ENCODE results near the gene CTBP2. TPM values are rescaled to one million over a fixed set of nuclear protein-coding genes. Genes with fewer than 3 reads are reported as not detected.
"Not testable (repeated sequence)": the region's sequence is repeated elsewhere in the genome, so short reads cannot be mapped to it uniquely, and the experiment has no call there.

CTBP2 gene
- total RNA-seq, 2 donors from 2014 or later: 75.3 to 109 TPM

DNA sequence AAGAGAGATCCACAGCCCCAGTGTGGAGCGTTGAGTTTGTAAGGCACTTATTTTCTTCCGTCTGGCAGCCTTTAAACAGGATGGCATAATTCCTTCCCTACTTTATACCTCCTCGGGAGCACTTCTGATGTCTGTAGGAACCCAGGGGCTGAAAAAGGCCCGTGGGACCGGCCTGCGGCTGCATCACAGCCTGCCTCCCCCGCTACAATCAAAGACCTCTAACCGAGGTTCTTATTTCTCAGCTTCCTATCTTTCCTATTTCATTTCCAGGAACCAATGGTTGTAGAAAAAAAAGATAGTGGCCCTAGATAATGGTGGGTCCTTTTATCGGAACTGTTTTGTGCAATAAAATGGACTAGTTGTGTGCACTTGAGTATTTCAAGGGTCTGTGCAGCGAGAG is 4.1 kb upstream of the CTBP2 start:
- no peaks in the 10 kb centered on the region for H3K9me3 ChIP-seq (ENCODE audit: control insufficient read depth, low read length)
- peaks cover 4% of the 10 kb centered on the region for H3K4me1 ChIP-seq (ENCODE audit: control insufficient read depth, insufficient read depth, low read length)
- Mint-ChIP-seq H3K9me3 (no peaks in the 10 kb centered on the region), H3K4me3 (no peak overlapping the region), H3K27ac (no peak overlapping the region), H3K4me1 (peaks cover 5% of the 10 kb centered on the region), H3K27me3 (ENCODE audit: insufficient read depth) (peaks cover 51% of the 10 kb centered on the region), H3K36me3 (ENCODE audit: low read depth) (no peaks in the 10 kb centered on the region)
- H3K4me3 ChIP-seq (ENCODE audit: low read length): no peak overlapping the region
- H3K9ac ChIP-seq (ENCODE audit: extremely low read depth, low read length, poor library complexity, severe bottlenecking): no peak overlapping the region
- TF ChIP-seq, protein P1, sequence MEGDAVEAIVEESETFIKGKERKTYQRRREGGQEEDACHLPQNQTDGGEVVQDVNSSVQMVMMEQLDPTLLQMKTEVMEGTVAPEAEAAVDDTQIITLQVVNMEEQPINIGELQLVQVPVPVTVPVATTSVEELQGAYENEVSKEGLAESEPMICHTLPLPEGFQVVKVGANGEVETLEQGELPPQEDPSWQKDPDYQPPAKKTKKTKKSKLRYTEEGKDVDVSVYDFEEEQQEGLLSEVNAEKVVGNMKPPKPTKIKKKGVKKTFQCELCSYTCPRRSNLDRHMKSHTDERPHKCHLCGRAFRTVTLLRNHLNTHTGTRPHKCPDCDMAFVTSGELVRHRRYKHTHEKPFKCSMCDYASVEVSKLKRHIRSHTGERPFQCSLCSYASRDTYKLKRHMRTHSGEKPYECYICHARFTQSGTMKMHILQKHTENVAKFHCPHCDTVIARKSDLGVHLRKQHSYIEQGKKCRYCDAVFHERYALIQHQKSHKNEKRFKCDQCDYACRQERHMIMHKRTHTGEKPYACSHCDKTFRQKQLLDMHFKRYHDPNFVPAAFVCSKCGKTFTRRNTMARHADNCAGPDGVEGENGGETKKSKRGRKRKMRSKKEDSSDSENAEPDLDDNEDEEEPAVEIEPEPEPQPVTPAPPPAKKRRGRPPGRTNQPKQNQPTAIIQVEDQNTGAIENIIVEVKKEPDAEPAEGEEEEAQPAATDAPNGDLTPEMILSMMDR (conservative IDR thresholded peaks at IDR 0.05): no peak
- peaks cover 53% of the 10 kb centered on the region for H3K27me3 ChIP-seq (ENCODE audit: control insufficient read depth, insufficient read depth, low read length, poor library complexity, severe bottlenecking)
- WGBS, 2 experiments (ENCODE audit: insufficient coverage in 1 of 2, insufficient read length in 1 of 2): 91 to 100% methylated on average over 2 to 9 of the region's 10 CpGs
- DNase-seq: peak; percentile 22
- H3K36me3 ChIP-seq (ENCODE audit: control insufficient read depth, insufficient read depth, low read length): no peaks in the 10 kb centered on the region
- no peak overlapping the region for H3K27ac ChIP-seq (ENCODE audit: low read depth, low read length)

DNA sequence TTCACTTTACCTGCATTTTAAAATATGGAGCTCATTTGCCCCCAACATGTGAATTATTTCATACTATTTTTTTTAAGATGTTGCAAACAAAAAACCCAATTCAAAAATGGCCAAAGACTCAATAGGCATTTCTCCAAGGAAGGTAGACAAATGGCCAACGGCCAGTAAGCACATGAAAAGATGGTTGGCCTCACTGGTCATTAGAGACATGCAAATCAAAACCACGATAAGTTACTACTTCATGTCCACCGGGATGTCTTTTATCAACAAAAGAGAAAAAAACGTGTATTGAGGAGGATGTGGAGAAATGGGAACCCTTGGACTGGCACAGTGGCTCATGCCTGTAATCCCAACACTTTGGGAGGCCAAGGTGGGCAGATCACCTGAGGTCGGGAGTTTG is 3.4 kb upstream of the CTBP2 start:
- no peaks in the 10 kb centered on the region for H3K36me3 Mint-ChIP-seq (ENCODE audit: low read depth)
- peaks cover 47% of the 10 kb centered on the region for H3K27me3 ChIP-seq (ENCODE audit: control insufficient read depth, insufficient read depth, low read length, poor library complexity, severe bottlenecking)
- H3K27ac ChIP-seq (ENCODE audit: low read depth, low read length): no peak overlapping the region
- no peak overlapping the region for H3K4me3 Mint-ChIP-seq
- no peaks in the 10 kb centered on the region for H3K36me3 ChIP-seq (ENCODE audit: control insufficient read depth, insufficient read depth, low read length)
- no peak overlapping the region for H3K4me3 ChIP-seq (ENCODE audit: low read length)
- H3K9me3 Mint-ChIP-seq: no peaks in the 10 kb centered on the region
- 90 to 91% methylated on average over 5 of the region's 5 CpGs for WGBS, 2 experiments (ENCODE audit: insufficient coverage in 1 of 2, insufficient read length in 1 of 2)
- TF ChIP-seq, protein P1 (conservative IDR thresholded peaks at IDR 0.05): no peak
- H3K9ac ChIP-seq (ENCODE audit: extremely low read depth, low read length, poor library complexity, severe bottlenecking): no peak overlapping the region
- H3K27ac Mint-ChIP-seq: no peak overlapping the region
- peaks cover 4% of the 10 kb centered on the region for H3K4me1 ChIP-seq (ENCODE audit: control insufficient read depth, insufficient read depth, low read length)
- H3K9me3 ChIP-seq (ENCODE audit: control insufficient read depth, low read length): no peaks in the 10 kb centered on the region
- peaks cover 5% of the 10 kb centered on the region for H3K4me1 Mint-ChIP-seq
- peak; percentile 15 for DNase-seq
- peaks cover 45% of the 10 kb centered on the region for H3K27me3 Mint-ChIP-seq (ENCODE audit: insufficient read depth)

DNA sequence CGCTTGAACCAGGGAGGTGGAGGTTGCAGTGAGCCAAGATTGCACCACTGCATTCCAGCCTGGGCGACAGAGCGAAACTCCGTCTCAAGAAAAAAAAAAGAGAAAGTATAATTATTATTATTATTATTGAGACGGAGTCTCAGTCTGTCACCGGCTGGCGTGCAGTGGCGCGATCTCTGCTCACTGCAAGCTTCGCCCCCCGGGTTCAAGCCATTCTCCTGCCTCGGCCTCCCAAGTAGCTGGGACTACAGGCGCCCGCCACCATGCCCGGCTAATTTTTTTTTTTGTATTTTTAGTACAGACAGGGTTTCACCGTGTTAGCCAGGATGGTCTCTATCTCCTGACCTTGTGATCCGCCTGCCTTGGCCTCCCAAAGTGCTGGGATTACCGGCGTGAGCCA is 2.9 kb upstream of the CTBP2 start:
- not testable (repeated sequence) for H3K27ac ChIP-seq (ENCODE audit: low read depth, low read length); DNase-seq; H3K4me3 Mint-ChIP-seq; H3K4me1 ChIP-seq (ENCODE audit: control insufficient read depth, insufficient read depth, low read length); H3K4me3 ChIP-seq (ENCODE audit: low read length); H3K27ac Mint-ChIP-seq; H3K4me1 Mint-ChIP-seq; H3K9ac ChIP-seq (ENCODE audit: extremely low read depth, low read length, poor library complexity, severe bottlenecking); H3K36me3 ChIP-seq (ENCODE audit: control insufficient read depth, insufficient read depth, low read length); H3K9me3 ChIP-seq (ENCODE audit: control insufficient read depth, low read length); H3K36me3 Mint-ChIP-seq (ENCODE audit: low read depth); H3K9me3 Mint-ChIP-seq
- 88 to 97% methylated on average over 11 to 16 of the region's 19 CpGs for WGBS, 2 experiments (ENCODE audit: insufficient coverage in 1 of 2, insufficient read length in 1 of 2)
- H3K27me3 ChIP-seq (ENCODE audit: control insufficient read depth, insufficient read depth, low read length, poor library complexity, severe bottlenecking): peaks cover 42% of the 10 kb centered on the region
- peaks cover 40% of the 10 kb centered on the region for H3K27me3 Mint-ChIP-seq (ENCODE audit: insufficient read depth)

All from endodermal cell (in vitro differentiated cells).